Duodenal mucosa (tissue), 2 donors: ENCODE measurements around the gene NCKAP1.

Experiments
- H3K27ac ChIP-seq: one replicate; pipeline ENCODE4 v1.7.0; 2013; ENCODE audit warnings: low read depth, low read length
- H3K27me3 ChIP-seq, 2 donors: one replicate each; pipeline ENCODE4 v1.7.0; 2013; ENCODE audit warnings: low read length in 2 of 2, control low read depth in 1 of 2; ENCODE audit not compliant: insufficient read depth in 2 of 2, control insufficient read depth in 1 of 2
- H3K36me3 ChIP-seq, 2 donors: one replicate each; pipeline ENCODE4 v1.7.0; 2013; ENCODE audit warnings: low read length in 2 of 2, control low read depth in 1 of 2; ENCODE audit not compliant: insufficient read depth in 2 of 2, control insufficient read depth in 1 of 2
- H3K4me1 ChIP-seq, 2 donors: one replicate each; pipeline ENCODE4 v1.7.0; 2013; ENCODE audit warnings: low read length in 2 of 2, control low read depth in 1 of 2; ENCODE audit not compliant: insufficient read depth in 2 of 2, control insufficient read depth in 1 of 2
- H3K4me3 ChIP-seq, 2 donors: one replicate each; pipeline ENCODE4 v1.7.0; 2013; ENCODE audit warnings: low read length in 2 of 2, low read depth in 1 of 2
- H3K9ac ChIP-seq, 2 donors: one replicate each; pipeline ENCODE4 v1.7.0; 2013; ENCODE audit warnings: low read length in 2 of 2, low read depth in 1 of 2
- H3K9me3 ChIP-seq, 2 donors: one replicate each; pipeline ENCODE4 v1.7.0; 2013; ENCODE audit warnings: low read length in 2 of 2, control low read depth in 1 of 2; ENCODE audit not compliant: control insufficient read depth in 1 of 2

The NCKAP1 gene, protein sequence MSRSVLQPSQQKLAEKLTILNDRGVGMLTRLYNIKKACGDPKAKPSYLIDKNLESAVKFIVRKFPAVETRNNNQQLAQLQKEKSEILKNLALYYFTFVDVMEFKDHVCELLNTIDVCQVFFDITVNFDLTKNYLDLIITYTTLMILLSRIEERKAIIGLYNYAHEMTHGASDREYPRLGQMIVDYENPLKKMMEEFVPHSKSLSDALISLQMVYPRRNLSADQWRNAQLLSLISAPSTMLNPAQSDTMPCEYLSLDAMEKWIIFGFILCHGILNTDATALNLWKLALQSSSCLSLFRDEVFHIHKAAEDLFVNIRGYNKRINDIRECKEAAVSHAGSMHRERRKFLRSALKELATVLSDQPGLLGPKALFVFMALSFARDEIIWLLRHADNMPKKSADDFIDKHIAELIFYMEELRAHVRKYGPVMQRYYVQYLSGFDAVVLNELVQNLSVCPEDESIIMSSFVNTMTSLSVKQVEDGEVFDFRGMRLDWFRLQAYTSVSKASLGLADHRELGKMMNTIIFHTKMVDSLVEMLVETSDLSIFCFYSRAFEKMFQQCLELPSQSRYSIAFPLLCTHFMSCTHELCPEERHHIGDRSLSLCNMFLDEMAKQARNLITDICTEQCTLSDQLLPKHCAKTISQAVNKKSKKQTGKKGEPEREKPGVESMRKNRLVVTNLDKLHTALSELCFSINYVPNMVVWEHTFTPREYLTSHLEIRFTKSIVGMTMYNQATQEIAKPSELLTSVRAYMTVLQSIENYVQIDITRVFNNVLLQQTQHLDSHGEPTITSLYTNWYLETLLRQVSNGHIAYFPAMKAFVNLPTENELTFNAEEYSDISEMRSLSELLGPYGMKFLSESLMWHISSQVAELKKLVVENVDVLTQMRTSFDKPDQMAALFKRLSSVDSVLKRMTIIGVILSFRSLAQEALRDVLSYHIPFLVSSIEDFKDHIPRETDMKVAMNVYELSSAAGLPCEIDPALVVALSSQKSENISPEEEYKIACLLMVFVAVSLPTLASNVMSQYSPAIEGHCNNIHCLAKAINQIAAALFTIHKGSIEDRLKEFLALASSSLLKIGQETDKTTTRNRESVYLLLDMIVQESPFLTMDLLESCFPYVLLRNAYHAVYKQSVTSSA

DNA sequence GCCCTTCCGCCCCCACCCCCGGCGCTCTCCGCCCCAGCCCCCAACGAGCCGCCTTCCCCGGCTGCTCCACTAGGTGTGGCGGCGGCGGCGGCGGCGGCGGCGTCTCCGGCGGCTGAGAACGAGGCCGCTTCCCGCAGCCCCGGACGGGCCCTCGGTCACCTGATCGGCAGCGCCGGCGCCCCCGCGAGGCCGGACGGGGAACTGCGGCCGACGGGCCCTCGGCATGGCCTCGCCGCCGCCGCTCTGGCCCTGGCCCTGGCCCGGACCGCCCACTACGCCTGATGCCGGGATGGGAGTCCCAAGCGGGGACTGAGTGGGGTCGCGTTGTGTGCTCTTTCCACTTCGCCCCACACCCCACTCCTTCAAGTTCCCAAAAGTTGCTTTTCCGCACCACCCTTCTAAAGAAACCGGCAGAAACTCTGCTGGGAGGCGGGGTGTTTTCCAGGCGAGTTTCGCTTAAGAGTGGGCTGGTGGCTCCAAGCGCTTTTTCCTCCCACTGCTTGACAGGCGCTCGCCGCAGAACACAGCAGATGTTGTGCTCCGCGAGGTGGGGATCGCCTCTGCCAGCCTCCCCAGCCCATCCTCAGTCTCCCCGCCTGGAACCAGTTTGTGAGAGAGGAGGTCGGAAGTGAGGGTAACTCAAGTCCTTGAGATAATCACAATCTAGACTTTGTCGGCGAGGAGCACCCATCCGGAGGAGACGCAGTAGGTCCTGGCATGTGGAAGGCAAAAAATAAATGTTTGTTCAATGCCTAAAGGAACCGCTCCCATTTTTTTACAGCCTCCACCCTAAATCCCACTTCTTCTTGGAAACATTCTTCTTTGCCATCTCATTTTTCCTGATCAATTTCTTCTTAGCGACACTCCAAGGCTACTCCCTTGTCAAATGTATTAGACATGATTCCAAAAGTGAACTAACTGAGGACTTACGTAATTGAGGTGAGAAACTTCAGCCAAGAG is at the start of gene NCKAP1:
NCKAP1 (minus strand) TSS at position 117 of the 960 bp plus-strand sequence. CDS start 358 bp downstream, outside the sequence.
- H3K4me1 ChIP-seq, result peaks cover 16 to 23% of the 10 kb centered on the region in 2 donors
- peak within 1 kb of the TSS; percentile 95 for H3K27ac ChIP-seq
- H3K9me3 ChIP-seq, result no peaks in the 10 kb centered on the region
- no peaks in the 10 kb centered on the region for H3K36me3 ChIP-seq
- peaks cover 0 to 14% of the 10 kb centered on the region in 2 donors for H3K27me3 ChIP-seq
- H3K4me3 ChIP-seq, result peak within 1 kb of the TSS; percentile 84 to 85
- peak within 1 kb of the TSS; percentile 79 to 87 for H3K9ac ChIP-seq

DNA sequence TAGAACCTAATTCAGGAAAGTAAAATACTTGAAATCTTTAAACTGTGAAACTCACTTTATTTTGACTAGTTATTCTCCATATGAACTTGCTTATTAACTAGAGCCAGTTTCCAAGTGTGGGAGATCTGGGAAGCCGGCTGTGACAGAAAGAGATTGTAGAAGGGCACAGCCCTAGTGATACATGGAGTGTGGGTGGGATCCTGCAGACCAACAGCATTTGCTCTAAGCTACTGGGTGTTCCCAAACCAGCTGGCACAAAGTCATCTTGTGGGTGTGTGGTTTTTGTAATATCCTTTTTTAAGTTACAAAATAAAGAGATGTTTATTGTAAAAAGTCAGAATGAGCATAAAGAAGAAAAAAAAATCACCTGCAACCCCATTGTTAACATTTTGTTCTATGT is 43.7 kb upstream of the NCKAP1 start:
- H3K9me3 ChIP-seq, result no peaks in the 10 kb centered on the region
- peaks cover 0 to 6% of the 10 kb centered on the region in 2 donors for H3K4me1 ChIP-seq
- H3K4me3 ChIP-seq, result no peak overlapping the region
- no peaks in the 10 kb centered on the region for H3K36me3 ChIP-seq
- H3K27me3 ChIP-seq, result no peaks in the 10 kb centered on the region
- H3K9ac ChIP-seq, result no peak overlapping the region
- H3K27ac ChIP-seq, result no peak overlapping the region

DNA sequence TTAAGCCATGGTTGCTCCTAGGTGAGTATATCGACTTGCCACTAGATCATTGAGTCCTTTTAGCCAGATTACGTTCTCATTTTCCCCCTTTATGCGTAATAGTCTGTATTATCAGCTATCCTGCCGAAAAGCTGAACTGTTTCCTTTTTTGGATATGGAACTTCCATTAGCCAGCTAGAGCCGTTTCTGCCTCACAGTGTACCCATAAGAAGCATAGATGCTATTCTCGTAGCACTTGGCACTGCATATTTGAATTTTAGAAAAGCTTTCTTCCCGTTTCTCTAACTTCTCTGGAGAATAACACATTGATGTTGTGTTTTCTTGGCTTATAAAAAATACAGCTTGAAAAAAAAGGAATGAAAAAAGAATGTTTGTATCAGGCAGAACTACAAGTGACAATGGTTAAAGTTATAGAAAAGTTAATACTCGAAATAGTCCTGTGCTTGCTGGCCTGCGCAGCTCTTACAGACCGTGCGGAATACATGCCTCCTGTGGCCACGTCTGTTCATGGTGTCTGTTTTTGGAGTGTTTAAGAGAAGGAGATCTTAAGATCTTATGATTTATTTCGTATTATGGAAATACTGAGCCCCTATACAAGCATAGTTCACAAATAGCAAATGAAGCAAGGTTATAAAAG is 41.0 kb upstream of the NCKAP1 start:
- H3K36me3 ChIP-seq, result no peaks in the 10 kb centered on the region
- H3K27ac ChIP-seq, result peak overlapping the region; percentile 63
- peak overlapping the region; percentile 82 to 95 for H3K9ac ChIP-seq
- no peaks in the 10 kb centered on the region for H3K9me3 ChIP-seq
- H3K4me3 ChIP-seq, result peak overlapping the region; percentile 91 to 97
- peaks cover 0 to 6% of the 10 kb centered on the region in 2 donors for H3K4me1 ChIP-seq
- no peaks in the 10 kb centered on the region for H3K27me3 ChIP-seq

DNA sequence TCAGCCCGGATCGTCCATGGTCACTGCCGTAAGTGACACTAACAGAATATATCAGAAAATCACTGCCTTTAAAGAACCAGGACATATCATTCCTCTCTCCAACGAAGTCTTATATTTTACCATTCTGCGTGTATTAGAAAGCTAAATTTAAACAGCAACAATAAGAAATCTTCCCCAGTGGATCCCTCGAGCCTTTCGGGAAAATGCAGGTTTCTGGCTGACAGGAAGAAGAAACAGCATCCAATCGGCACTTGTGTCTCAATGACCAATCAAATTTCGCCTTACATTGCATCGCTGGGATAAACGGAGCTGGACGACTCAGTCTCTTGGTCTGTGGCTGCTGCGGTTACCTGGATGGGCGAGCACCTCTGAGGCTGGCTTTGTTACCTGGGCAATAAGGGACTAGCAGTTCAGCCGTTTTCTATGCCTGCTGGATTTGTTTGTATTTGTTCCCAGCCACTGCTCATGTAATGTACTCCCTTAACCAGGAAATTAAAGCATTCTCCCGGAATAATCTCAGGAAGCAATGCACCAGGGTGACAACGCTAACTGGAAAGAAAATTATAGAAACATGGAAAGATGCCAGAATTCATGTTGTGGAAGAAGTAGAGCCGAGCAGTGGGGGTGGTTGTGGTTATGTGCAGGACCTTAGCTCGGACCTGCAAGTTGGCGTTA is 40.3 kb upstream of the NCKAP1 start, which contains the start of gene DUSP19:
DUSP19 (plus strand) TSS at position 284 of the 675 bp plus-strand sequence; CDS start at position 471, 187 bp downstream.
- no peaks in the 10 kb centered on the region for H3K9me3 ChIP-seq
- no peaks in the 10 kb centered on the region for H3K27me3 ChIP-seq
- peaks cover 0 to 6% of the 10 kb centered on the region in 2 donors for H3K4me1 ChIP-seq
- H3K9ac ChIP-seq, result peak within 1 kb of the TSS; percentile 82 to 95
- H3K27ac ChIP-seq, result peak within 1 kb of the TSS; percentile 63
- H3K4me3 ChIP-seq, result peak within 1 kb of the TSS; percentile 91 to 97
- no peaks in the 10 kb centered on the region for H3K36me3 ChIP-seq

DNA sequence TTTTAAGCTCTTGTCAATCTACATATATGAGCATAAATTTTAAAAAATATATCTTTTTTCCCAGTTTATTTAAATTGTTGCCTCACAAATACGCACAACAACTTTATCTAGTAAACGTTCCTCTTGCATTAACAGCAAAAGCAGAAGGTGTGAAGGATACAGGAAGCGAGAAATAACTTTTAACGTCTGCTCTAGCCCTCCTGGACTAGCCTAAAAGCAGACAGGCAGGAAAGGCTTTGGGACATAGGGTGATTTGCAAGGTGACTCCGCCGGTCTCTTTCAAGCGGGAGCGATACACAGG is 39.9 kb upstream of the NCKAP1 start:
- Histone ChIP-seq H3K27me3 (no peaks in the 10 kb centered on the region), H3K4me1 (peaks cover 0 to 6% of the 10 kb centered on the region in 2 donors), H3K36me3 (no peaks in the 10 kb centered on the region), H3K27ac (peak overlapping the region; percentile 63), H3K9ac (peak overlapping the region; percentile 82 to 95), H3K4me3 (peak overlapping the region; percentile 91 to 97), H3K9me3 (no peaks in the 10 kb centered on the region)

DNA sequence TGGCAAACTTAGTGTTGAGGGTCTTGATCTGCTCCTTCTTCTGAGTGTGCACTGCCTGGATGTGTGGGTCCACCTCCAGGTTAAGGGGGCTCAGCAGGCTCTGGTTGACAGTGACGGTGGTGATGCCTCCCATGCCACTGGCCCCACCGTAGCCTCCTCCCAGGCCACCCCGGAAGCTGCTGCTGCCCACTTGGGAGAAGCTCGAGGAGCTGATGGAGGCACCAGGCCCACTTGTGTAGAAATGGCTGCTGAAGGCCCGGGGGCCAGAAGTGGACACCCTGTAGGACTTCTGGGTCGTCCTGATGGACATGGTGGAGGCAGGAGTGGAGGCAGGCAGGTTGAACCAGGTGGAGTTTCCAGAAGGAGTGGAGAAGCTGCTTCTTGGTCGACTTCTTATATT is 33.9 kb upstream of the NCKAP1 start:
- Histone ChIP-seq H3K4me3 (no peak overlapping the region), H3K36me3 (no peaks in the 10 kb centered on the region), H3K9ac (no peak overlapping the region), H3K27me3 (peaks cover 0 to 3% of the 10 kb centered on the region in 2 donors), H3K9me3 (peaks cover 0 to 4% of the 10 kb centered on the region in 2 donors), H3K4me1 (no peaks in the 10 kb centered on the region), H3K27ac (no peak overlapping the region)

DNA sequence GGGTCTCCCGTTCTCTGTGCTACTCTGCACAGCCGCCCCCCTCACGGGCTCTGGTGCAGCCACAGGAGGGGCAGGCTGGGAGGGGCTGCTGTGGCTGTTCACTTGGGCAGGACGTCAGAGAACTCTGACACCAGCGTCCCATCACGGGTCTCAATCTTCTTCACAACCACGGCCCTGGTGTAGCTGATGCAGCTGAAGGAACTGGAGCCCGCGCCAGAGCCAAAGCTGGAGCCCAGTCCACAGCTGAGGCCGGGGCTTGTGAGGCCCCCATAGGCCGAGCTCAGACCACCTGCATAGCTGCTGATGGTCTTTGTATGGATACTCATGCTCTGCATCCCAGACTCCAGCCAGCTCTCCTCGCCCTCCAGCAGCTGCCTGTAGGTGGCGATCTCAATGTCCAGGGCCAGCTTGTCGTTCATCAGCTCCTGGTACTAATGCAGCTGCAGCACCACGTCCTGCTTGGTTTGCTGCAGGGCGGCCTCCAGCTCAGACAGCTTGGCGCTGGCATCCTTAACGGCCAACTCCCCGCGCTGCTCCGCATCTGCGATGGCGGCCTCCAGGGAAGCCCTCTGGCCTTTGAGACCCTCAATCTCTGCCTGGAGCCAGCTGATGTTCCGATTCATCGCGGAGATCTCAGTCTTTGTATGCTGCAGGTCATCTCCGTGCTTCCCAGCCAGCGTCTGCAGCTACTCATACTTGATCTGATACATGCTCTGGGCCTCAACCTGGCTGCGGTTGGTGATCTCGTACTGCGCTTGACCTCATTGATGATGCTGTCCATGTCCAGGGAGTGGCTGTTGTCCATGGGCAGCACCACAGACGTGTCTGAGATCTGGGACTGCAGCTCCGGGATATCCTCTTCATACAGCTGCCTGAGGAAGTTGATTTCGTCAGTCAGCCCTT is 32.9 kb upstream of the NCKAP1 start:
- H3K9ac ChIP-seq, result no peak overlapping the region
- H3K4me1 ChIP-seq, result no peaks in the 10 kb centered on the region
- no peaks in the 10 kb centered on the region for H3K36me3 ChIP-seq
- H3K27me3 ChIP-seq, result peaks cover 0 to 3% of the 10 kb centered on the region in 2 donors
- peaks cover 0 to 4% of the 10 kb centered on the region in 2 donors for H3K9me3 ChIP-seq
- no peak overlapping the region for H3K4me3 ChIP-seq
- H3K27ac ChIP-seq, result no peak overlapping the region

DNA sequence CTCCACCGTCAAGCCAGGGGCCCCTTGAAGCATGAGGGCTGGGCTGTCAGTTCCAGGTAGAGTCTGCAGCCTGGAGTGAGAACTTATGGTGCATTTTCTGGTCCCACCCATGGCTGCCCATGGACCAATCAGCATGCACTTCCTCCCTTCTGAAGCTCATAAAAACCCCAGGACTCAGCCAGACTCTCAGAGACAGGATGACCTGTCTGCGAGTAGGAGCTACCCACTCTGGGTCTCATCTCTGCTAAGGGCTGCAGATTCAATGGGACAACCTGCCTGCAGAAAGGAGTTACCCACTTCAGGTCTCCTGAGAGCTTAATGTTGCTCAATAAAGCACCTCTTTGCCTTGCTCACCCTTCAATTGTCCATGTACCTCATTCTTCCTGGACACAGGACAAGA is 30.9 kb upstream of the NCKAP1 start:
- H3K9ac ChIP-seq, result no peak overlapping the region

More for the DNA sequence above, 30.9 kb upstream of the NCKAP1 start:
- Histone ChIP-seq H3K36me3 (no peaks in the 10 kb centered on the region), H3K27me3 (peaks cover 0 to 3% of the 10 kb centered on the region in 2 donors), H3K4me1 (no peaks in the 10 kb centered on the region), H3K4me3 (no peak overlapping the region), H3K27ac (no peak overlapping the region), H3K9me3 (peaks cover 0 to 4% of the 10 kb centered on the region in 2 donors)
